H1 (cell line): Measurements from ENCODE around the gene SERPINH1. TPM values are rescaled to one million over a fixed set of nuclear protein-coding genes. Genes with fewer than 3 reads are reported as not detected.

Experiments used
- CTCF ChIA-PET: fragments of 300-600 bp; sonication (Branson Sonifier 250); formaldehyde crosslinking; loops from one replicate; lab custom pipeline; 2021; ENCODE audit not compliant: partially characterized antibody; lab: Charles Lee
- POLR2A ChIA-PET: fragments of 300-600 bp; sonication (Branson Sonifier 250); formaldehyde crosslinking; loops from one replicate; lab custom pipeline; 2021; ENCODE audit warnings: inconsistent platforms; ENCODE audit not compliant: partially characterized antibody; lab: Charles Lee
- DNase-seq, 2 experiments: peaks; one replicate each; pipeline versions ENCODE4 v3.0.0 to v3.0.0-alpha.2; 2010 to 2022; ENCODE audit warnings: low spot score in 2 of 2, low read depth in 1 of 2, mixed read lengths in 1 of 2
- FAIRE-seq: peaks from 2 replicates; lab custom pipeline; 2011; peaks lifted over from hg19 to GRCh38; lab: Jason Lieb, UNC
- H2AFZ ChIP-seq: 2 replicates; pipeline ENCODE4 v1.8.1; 2012; ENCODE audit warnings: low read length, inconsistent platforms
- H2AK5ac ChIP-seq: 2 replicates; pipeline ENCODE4 v1.6.1; 2013; ENCODE audit warnings: low read depth, low read length
- H2BK120ac ChIP-seq: replicated peaks from 2 replicates; pipeline ENCODE3; 2013; ENCODE audit warnings: low read depth, low read length, inconsistent platforms
- H2BK12ac ChIP-seq: 2 replicates; pipeline ENCODE4 v1.6.1; 2013; ENCODE audit warnings: low read depth, low read length
- H2BK15ac ChIP-seq: 2 replicates; pipeline ENCODE4 v1.6.1; 2013; ENCODE audit warnings: low read length
- H2BK20ac ChIP-seq: 2 replicates; pipeline ENCODE4 v1.6.1; 2013; ENCODE audit warnings: low read length
- H2BK5ac ChIP-seq: 2 replicates; pipeline ENCODE4 v1.6.1; 2013; ENCODE audit warnings: low read depth, low read length
- H3K14ac ChIP-seq: 2 replicates; pipeline ENCODE4 v1.6.1; 2013; ENCODE audit warnings: inconsistent platforms; ENCODE audit not compliant: insufficient read length
- H3K18ac ChIP-seq: 2 replicates; pipeline ENCODE4 v1.6.1; 2013; ENCODE audit warnings: low read length; ENCODE audit errors: extremely low read depth
- H3K23ac ChIP-seq: 2 replicates; pipeline ENCODE4 v1.6.1; 2013; ENCODE audit warnings: inconsistent platforms; ENCODE audit not compliant: insufficient read length
- H3K23me2 ChIP-seq: 2 replicates; pipeline ENCODE4 v1.6.1; 2013; ENCODE audit warnings: low read depth, low read length
- H3K27ac ChIP-seq: 2 replicates; pipeline ENCODE4 v1.6.1; 2011; ENCODE audit warnings: low read depth, low read length, inconsistent platforms
- H3K27me3 ChIP-seq, 4 experiments: replicated peaks in 1 of 4; 1 replicate in 1 of 4; 2 replicates in 3 of 4; pipeline versions ENCODE4 v1.6.1 to v1.8.1; 2011 to 2013; ENCODE audit warnings: low read length in 3 of 4, mild to moderate bottlenecking in 3 of 4, inconsistent platforms in 2 of 4, mixed read lengths in 2 of 4, moderate library complexity in 1 of 4; ENCODE audit not compliant: control insufficient read depth in 3 of 4, insufficient read depth in 3 of 4; ENCODE audit errors: extremely low read depth in 1 of 4
- H3K36me3 ChIP-seq, 4 experiments: 2 replicates each; pipeline versions ENCODE4 v1.6.1 to v1.8.1; 2011 to 2013; ENCODE audit warnings: mild to moderate bottlenecking in 4 of 4, low read length in 3 of 4, moderate library complexity in 2 of 4, control low read depth in 1 of 4, inconsistent platforms in 1 of 4; ENCODE audit not compliant: insufficient read depth in 4 of 4, control insufficient read depth in 2 of 4
- H3K4ac ChIP-seq: replicated peaks from 2 replicates; pipeline ENCODE3; 2013; ENCODE audit warnings: low read length, low read depth, mixed read lengths, inconsistent platforms; ENCODE audit not compliant: insufficient read length
- H3K4me1 ChIP-seq, 4 experiments: replicated peaks in 1 of 4; 1 replicate in 1 of 4; 2 replicates in 3 of 4; pipeline versions ENCODE4 v1.6.1 to v1.8.1; 2011 to 2013; ENCODE audit warnings: low read length in 3 of 4, inconsistent platforms in 2 of 4, mixed read lengths in 1 of 4; ENCODE audit not compliant: insufficient read depth in 4 of 4, control insufficient read depth in 3 of 4
- H3K4me2 ChIP-seq, 2 experiments: 2 replicates each; pipeline versions ENCODE4 v1.6.1 to v1.8.1; 2011 to 2013; ENCODE audit warnings: low read depth in 2 of 2, low read length in 2 of 2, control low read depth in 1 of 2, inconsistent platforms in 1 of 2, mild to moderate bottlenecking in 1 of 2; ENCODE audit not compliant: insufficient read depth in 1 of 2
- H3K4me3 ChIP-seq, 4 experiments: fragments of 200-600, 300-600 bp in 1 of 4; sonication (generic), shearing (Covaris generic), sonication (Bioruptor Twin) in 1 of 4; 2 replicates each; pipeline versions ENCODE4 v1.5.1 to v1.8.1; 2011 to 2016; ENCODE audit warnings: low read length in 4 of 4, low read depth in 3 of 4, control low read depth in 2 of 4, inconsistent platforms in 2 of 4, mild to moderate bottlenecking in 2 of 4, mixed read lengths in 1 of 4, moderate library complexity in 1 of 4; ENCODE audit not compliant: insufficient read depth in 2 of 4; ENCODE audit errors: extremely low read depth in 1 of 4
- H3K56ac ChIP-seq: replicated peaks from 2 replicates; pipeline ENCODE3; 2013; ENCODE audit warnings: low read depth, mild to moderate bottlenecking, mixed read lengths, low read length, inconsistent platforms; ENCODE audit not compliant: insufficient read length
- H3K79me1 ChIP-seq: 2 replicates; pipeline ENCODE4 v1.6.1; 2013; ENCODE audit warnings: low read depth, low read length, control low read depth
- H3K79me2 ChIP-seq, 2 experiments: 2 replicates each; pipeline versions ENCODE4 v1.6.1 to v1.8.1; 2012 to 2013; ENCODE audit warnings: low read length in 2 of 2, mild to moderate bottlenecking in 2 of 2, inconsistent platforms in 1 of 2; ENCODE audit not compliant: insufficient read depth in 2 of 2, control insufficient read depth in 1 of 2
- H3K9ac ChIP-seq, 4 experiments: replicated peaks in 1 of 4; 1 replicate in 1 of 4; 2 replicates in 3 of 4; pipeline versions ENCODE4 v1.6.1 to v1.8.1; 2011 to 2013; ENCODE audit warnings: low read depth in 3 of 4, low read length in 3 of 4, control low read depth in 2 of 4, mild to moderate bottlenecking in 2 of 4, moderate library complexity in 2 of 4, inconsistent platforms in 1 of 4; ENCODE audit errors: extremely low read depth in 1 of 4
- H3K9me3 ChIP-seq, 2 experiments: 2 replicates each; pipeline versions ENCODE4 v1.6.1 to v1.8.1; 2012 to 2013; ENCODE audit warnings: mild to moderate bottlenecking in 2 of 2, moderate library complexity in 2 of 2, control low read depth in 1 of 2, inconsistent platforms in 1 of 2, low read depth in 1 of 2, low read length in 1 of 2, mixed read lengths in 1 of 2; ENCODE audit not compliant: insufficient read depth in 2 of 2
- H4K20me1 ChIP-seq, 2 experiments: replicated peaks in 1 of 2; 2 replicates each; pipeline versions ENCODE3 to v1.8.1; 2011 to 2013; ENCODE audit warnings: inconsistent platforms in 2 of 2, low read length in 2 of 2, mild to moderate bottlenecking in 1 of 2; ENCODE audit not compliant: insufficient read depth in 2 of 2, control insufficient read depth in 1 of 2
- H4K5ac ChIP-seq: 2 replicates; pipeline ENCODE4 v1.6.1; 2013; ENCODE audit warnings: low read length, low read depth, mixed read lengths, inconsistent platforms; ENCODE audit not compliant: insufficient read length
- H4K8ac ChIP-seq: 2 replicates; pipeline ENCODE4 v1.8.0; 2013; ENCODE audit warnings: mild to moderate bottlenecking, moderate library complexity, low read length, inconsistent platforms; ENCODE audit not compliant: insufficient read depth; ENCODE audit errors: extremely low read depth
- H4K91ac ChIP-seq: replicated peaks from 2 replicates; pipeline ENCODE3; 2013; ENCODE audit warnings: low read length, mixed read lengths, inconsistent platforms; ENCODE audit not compliant: insufficient read length
- FOSL1 ChIP-seq: IDR thresholded peaks from 2 replicates; pipeline ENCODE4 v1.6.1; 2011; ENCODE audit warnings: mild to moderate bottlenecking, low read depth, low read length, moderate library complexity; ENCODE audit not compliant: insufficient read depth
- TCF12 ChIP-seq: IDR thresholded peaks from 2 replicates; pipeline ENCODE4 v1.6.1; 2011; ENCODE audit warnings: low read depth, mild to moderate bottlenecking, low read length
- WGBS, 2 experiments: shearing (Covaris generic) in 1 of 2; methylation state at CpG; one replicate each; pipeline versions ENCODE4 v1.1.6 to v1.1.7; 2013 to 2015; ENCODE audit warnings: low lambda C conversion rate in 2 of 2, mixed read lengths in 2 of 2, inconsistent platforms in 1 of 2, low coverage in 1 of 2, missing lambda C conversion rate in 1 of 2; ENCODE audit not compliant: insufficient replicate concordance in 2 of 2, insufficient coverage in 1 of 2, insufficient read length in 1 of 2; ENCODE audit errors: extremely low coverage in 1 of 2, missing lambda C conversion rate in 1 of 2; 5-methylcytosine and 5-hydroxymethylcytosine counted together
- polyA plus RNA-seq, 7 experiments: library from polyadenylated mRNA; depleted of rRNA in 3 of 7; stranded (reverse) in 5 of 7; unstranded in 2 of 7; fragments of >200 nt in 5 of 7; fragments of 200-250 nt in 2 of 7; gene quantifications; 1 replicate in 5 of 7; 2 replicates in 1 of 7; 4 replicates in 1 of 7; pipeline versions ENCODE4 v1.2.1 to v1.2.3, GENCODE V29; 2011 to 2013; ENCODE audit warnings: missing spikeins in 2 of 7, mixed read lengths in 2 of 7
- total RNA-seq: library from RNA; stranded (reverse); fragmentation: NEBNext Ultra II Directional; extraction: Animal tissue kit (Norgen Biotek cat#: 25700); gene quantifications from 2 replicates; pipeline ENCODE4 v1.2.1, GENCODE V29; 2021

Gene SERPINH1
- total and polyA plus RNA-seq, 2 of the 8 experiments (the other 6 are each of a cell fraction or from before 2014, with no cell fraction given), result 420 to 621 TPM

DNA sequence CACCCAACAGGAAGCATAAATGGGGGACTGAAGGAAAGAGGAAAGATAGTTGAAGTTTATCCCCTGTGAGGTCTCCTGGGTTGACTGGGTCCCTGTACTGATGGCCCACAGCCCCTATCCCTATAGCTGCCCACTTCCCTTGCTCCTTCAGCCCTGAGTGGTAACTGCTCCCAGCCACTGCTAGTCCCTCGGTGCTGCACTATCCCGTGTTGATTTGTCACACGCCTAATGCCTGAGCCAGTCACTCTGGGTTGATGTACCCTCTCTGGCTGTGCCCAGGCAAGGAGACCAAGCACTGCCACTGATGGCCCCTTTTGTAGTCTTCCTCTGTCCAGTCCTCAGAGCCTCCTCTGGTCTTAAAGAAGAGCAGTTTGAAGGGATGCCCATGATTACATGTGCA lies 45.9 kb upstream of the SERPINH1 start:
- H3K27me3 ChIP-seq, result peaks cover 0 to 3% (median 0%) of the 10 kb centered on the region in 4 experiments; a peak in 1 of 7 replicates
- no peak for TF ChIP-seq FOSL1
- TF ChIP-seq TCF12, result no peak
- H3K4me1 ChIP-seq, result peaks cover 0 to 2% (median 0%) of the 10 kb centered on the region in 4 experiments; a peak in 1 of 7 replicates
- H3K23me2 ChIP-seq, result no peaks in the 10 kb centered on the region
- H3K14ac ChIP-seq, result no peak overlapping the region
- H4K5ac ChIP-seq, result no peak overlapping the region
- H2BK5ac ChIP-seq, result no peak overlapping the region
- POLR2A ChIA-PET, result interaction anchor here (1.3 to 1.6 kb wide), 2 partner anchors 13 to 54 kb away, joined by 3 read pairs; no protein-coding TSS in a partner anchor
- no peak overlapping the region for H3K9ac ChIP-seq
- CTCF ChIA-PET, result interaction anchor here (0.7 to 27.2 kb wide), 9 partner anchors 9 to 1579 kb away, joined by 3 to 603 read pairs (median 4); partner anchors contain the start of gene GDPD5
- H4K20me1 ChIP-seq, result no peaks in the 10 kb centered on the region
- DNase-seq (no peak), FAIRE-seq (no peak)
- H3K56ac ChIP-seq, result no peak overlapping the region
- H3K27ac ChIP-seq, result no peak overlapping the region
- no peak overlapping the region for H2BK12ac ChIP-seq
- no peaks in the 10 kb centered on the region for H3K36me3 ChIP-seq
- no peaks in the 10 kb centered on the region for H3K79me1 ChIP-seq
- no peak overlapping the region for H4K8ac ChIP-seq
- H2BK15ac ChIP-seq, result no peak overlapping the region
- H3K4ac ChIP-seq, result no peak overlapping the region
- H2AK5ac ChIP-seq, result no peak overlapping the region
- H4K91ac ChIP-seq, result no peak overlapping the region
- WGBS, 2 experiments, result 100% methylated on average over 3 of the region's 3 CpGs; no CpG with 5 or more reads in 1 of the 2 experiments
- H3K4me2 ChIP-seq, result no peak overlapping the region
- no peak overlapping the region for H3K23ac ChIP-seq
- no peak overlapping the region for H2AFZ ChIP-seq
- H3K4me3 ChIP-seq, result no peak overlapping the region
- H3K9me3 ChIP-seq, result 0 out of 4 replicates have a peak, but pooled peaks cover 0 to 2% of the 10 kb centered on the region in 2 experiments
- no peak overlapping the region for H2BK20ac ChIP-seq
- no peak overlapping the region for H2BK120ac ChIP-seq
- no peaks in the 10 kb centered on the region for H3K79me2 ChIP-seq
- H3K18ac ChIP-seq, result no peak overlapping the region
